Loucy (cell line): ENCODE data around the gene CDC14A.

Experiments used
- EZH2phosphoT487 ChIP-seq: fragments of 200-600 bp; IDR thresholded peaks from 2 replicates; pipeline ENCODE4 v1.6.1; 2018; ENCODE audit warnings: antibody characterized with exemption, mild to moderate bottlenecking, moderate library complexity, borderline replicate concordance
- TF ChIP-seq, protein P1 (sequence below): fragments of 200-600 bp; sonication (generic); conservative IDR thresholded peaks from 2 replicates; pipeline ENCODE4 v1.5.1; 2014; ENCODE audit warnings: mild to moderate bottlenecking, antibody characterized with exemption, low read length

DNA sequence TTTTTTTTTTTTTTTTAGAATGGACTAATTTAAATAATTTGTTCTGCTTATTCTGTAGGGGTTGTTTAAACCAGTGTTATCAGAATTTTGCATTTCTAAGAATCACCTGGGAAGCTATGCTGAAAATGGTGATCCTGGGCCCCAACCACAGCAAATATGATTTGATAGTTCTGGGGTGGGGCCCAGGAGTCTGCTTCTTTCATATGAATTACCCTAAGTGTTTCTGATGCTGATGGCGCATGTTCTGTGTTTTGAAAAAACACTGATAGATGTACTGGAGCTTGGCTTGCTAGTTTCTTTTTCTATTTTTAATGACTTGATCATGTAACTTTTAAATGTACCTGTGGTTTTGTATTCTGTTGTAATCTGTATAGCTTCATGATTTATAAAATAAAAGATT lies 89.3 kb downstream of the CDC14A start:
- TF ChIP-seq, protein P1, sequence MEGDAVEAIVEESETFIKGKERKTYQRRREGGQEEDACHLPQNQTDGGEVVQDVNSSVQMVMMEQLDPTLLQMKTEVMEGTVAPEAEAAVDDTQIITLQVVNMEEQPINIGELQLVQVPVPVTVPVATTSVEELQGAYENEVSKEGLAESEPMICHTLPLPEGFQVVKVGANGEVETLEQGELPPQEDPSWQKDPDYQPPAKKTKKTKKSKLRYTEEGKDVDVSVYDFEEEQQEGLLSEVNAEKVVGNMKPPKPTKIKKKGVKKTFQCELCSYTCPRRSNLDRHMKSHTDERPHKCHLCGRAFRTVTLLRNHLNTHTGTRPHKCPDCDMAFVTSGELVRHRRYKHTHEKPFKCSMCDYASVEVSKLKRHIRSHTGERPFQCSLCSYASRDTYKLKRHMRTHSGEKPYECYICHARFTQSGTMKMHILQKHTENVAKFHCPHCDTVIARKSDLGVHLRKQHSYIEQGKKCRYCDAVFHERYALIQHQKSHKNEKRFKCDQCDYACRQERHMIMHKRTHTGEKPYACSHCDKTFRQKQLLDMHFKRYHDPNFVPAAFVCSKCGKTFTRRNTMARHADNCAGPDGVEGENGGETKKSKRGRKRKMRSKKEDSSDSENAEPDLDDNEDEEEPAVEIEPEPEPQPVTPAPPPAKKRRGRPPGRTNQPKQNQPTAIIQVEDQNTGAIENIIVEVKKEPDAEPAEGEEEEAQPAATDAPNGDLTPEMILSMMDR, result no peak
- no peak for TF ChIP-seq EZH2phosphoT487
